COLO668 (cell line): ENCODE data around the gene YIPF1.
A peak's percentile ranks its signal among the peaks of the same experiment; 100 is the strongest.
"Not testable (repeated sequence)": the region's sequence is repeated elsewhere in the genome, so short reads cannot be mapped to it uniquely, and the experiment has no call there.

Experiments
- DNase-seq: peaks from one replicate; lab custom pipeline; 2025; ENCODE audit not compliant: unreplicated experiment; lab: John Stamatoyannopoulos, UW

YIPF1 gene

DNA sequence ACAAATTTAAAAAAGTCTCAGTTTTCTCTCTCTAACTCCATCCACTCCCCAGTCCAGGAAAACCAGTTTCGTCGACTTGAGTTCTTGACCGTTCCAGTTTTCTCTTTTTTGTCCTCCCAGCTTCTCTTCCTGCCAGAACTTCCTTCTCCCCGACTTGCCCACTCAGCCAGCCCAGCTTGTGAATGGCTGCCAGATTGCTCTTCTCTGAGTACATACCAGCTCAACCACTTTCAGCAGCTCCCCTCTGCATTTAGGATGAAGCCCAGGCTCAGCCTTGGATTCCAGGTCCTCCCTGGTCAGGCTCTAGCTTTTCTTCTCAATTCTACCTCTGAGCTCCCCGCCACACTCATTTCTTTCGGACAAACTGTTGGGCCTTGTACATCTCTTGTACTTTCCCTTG is 5.8 kb upstream of the YIPF1 start:
- no peak for DNase-seq

GRCh38 chr1:53894644-53895043 is 5.0 kb upstream of the YIPF1 start:
- DNase-seq = no peak

- no peak for DNase-seq
These were observed 4.5 kb upstream of the YIPF1 start, which contains the start of gene DIO1 for GRCh38 chr1:53893999-53894636. TSS of gene DIO1 (plus strand) at chr1:53894187. CDS start at chr1:53894211, 24 bp downstream.

DNA sequence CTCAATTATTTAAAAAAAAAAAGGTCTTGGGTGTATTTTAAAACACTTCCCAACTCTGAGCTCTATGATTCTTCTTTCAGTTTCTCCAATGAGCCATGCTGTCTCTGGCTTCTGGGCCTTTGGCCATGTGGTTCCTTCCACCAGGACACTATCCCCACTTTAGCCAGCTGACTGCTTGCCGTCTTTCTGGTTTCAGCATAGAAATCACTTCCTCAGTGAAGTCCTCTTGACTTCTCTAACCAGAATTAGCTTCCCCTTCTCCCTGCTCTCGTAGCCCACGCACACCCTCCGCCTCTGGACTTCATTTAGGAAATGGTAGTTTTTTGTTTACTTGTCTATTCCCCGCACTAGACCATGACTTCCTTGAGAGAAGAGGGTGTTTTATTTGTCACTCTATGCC is 3.3 kb upstream of the YIPF1 start:
- DNase-seq = no peak

DNA sequence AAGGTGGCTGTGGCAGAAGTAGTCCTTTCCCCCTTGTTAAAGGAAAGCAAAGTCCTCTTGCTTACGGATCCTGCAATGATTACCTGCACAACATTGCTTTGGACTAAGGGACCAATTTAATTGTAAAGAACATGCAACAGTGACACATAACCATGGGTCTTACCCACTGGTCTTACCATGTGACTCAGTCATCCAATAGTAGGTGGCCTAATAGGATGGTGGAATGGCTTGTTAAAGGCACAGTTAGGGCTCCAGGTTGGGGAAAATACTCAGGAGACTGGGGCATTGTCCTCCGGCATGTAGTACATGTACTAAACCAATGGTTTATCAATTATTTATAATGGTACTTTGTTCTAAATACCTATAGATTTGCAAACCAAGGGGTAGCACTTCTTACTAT is 2.1 kb upstream of the YIPF1 start:
- no peak for DNase-seq

DNA sequence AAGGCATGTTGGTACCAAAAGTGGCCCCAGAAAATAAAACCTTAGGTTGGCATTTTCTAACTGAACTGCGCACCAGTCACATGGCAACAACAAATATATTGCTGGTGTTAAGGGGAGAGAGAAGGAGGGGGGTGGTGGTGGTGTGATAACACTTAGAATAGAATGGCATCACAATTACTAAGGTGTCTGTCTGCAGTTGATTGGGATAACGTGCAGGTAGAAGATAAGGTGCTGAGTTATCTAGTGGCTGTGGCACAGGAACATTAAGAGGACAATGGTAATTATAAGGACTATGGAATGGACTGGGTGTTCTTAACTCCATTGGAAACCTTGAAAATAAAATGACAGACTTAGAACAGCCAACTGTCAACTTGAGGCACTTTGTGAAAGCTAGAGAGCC is 1.4 kb upstream of the YIPF1 start:
- no peak for DNase-seq

DNA sequence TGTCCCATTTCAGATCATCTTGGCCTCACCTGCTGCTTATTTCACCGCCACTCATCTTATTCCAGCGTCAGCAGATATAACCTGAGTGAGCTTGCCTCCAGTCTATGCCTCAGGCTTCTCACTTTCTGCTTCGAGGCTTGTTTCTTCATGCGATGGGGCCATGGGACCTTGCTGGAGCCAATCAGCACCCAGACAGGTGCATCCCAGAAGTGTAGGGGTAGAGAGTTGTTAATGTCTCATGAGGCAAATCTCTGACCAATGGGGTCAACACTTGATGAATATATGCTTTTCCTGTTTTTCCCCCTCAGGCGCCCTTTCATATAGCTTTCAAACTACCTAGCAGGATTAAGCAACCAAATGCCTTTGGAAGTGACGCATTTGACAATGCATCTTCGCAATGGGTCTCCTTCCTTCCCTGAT is 935 bp upstream of the YIPF1 start:
- no peak for DNase-seq

- no peak for DNase-seq
These were observed 916 bp downstream of the YIPF1 start for GRCh38 chr1:53888681-53889080.

GRCh38 chr1:53883600-53883999 is 6.0 kb downstream of the YIPF1 start:
- DNase-seq = not testable (repeated sequence)

GRCh38 chr1:53881853-53882252 is 7.7 kb downstream of the YIPF1 start:
- not testable (repeated sequence) for DNase-seq

- no peak for DNase-seq
These were observed 11.0 kb downstream of the YIPF1 start for GRCh38 chr1:53878492-53879105.

DNA sequence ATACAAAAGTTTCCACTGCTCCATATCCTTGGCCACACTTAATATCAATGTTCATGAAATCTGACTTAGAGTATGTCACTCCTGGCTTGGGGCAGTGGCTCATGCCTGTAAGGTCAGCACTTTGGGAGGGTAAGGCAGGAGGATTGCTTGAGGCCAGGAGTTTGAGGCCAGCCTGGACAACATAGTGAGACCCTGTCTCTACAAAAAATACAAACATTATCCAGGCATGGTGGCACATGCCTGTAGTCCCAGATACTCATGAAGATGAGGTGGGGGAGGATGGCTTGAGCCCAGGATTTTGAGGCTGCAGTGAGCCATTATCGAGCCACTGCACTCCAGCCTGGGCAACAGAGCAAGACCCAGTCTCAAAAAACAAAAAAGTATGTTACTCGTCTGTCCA is 14.4 kb downstream of the YIPF1 start:
- not testable (repeated sequence) for DNase-seq

GRCh38 chr1:53871773-53872484 is 17.7 kb downstream of the YIPF1 start:
- DNase-seq = no peak

- no peak for DNase-seq
These were observed 18.4 kb downstream of the YIPF1 start for GRCh38 chr1:53871221-53871620.

DNA sequence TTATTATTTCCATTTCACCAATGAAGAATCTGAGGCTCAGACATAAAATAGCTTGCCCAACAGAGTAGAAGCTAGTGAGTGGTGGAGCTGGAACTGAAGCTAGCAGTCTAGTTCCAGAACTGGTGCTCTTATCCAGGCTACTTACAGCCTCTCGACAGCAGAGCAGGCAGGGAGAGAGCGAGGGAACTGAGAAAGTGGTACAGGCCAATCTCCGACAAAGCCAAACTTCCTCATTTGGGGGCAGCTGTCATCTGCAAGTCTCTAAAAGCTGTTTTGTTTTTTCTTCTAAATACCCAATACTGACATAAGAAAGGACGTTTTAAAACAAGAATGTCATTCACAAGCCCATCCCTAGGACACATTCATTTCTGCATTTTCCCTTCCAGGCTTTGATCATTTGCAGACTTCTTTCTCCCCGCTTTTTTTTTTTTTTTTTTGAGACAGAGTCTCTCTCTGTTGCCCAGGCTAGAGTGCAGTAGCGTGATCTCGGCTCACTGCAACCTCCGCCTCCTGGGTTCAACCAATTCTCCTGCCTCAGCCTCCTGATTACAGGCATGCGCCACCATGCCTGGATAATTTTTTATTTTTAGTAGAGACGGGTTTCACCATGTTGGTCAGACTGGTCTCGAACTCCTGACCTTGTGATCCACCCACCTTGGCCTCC is 20.0 kb downstream of the YIPF1 start:
- DNase-seq = no peak

- no peak for DNase-seq
These were observed 21.0 kb downstream of the YIPF1 start for GRCh38 chr1:53868565-53868964.

- no peak for DNase-seq
These were observed 27.1 kb downstream of the YIPF1 start for GRCh38 chr1:53862507-53862906.

DNA sequence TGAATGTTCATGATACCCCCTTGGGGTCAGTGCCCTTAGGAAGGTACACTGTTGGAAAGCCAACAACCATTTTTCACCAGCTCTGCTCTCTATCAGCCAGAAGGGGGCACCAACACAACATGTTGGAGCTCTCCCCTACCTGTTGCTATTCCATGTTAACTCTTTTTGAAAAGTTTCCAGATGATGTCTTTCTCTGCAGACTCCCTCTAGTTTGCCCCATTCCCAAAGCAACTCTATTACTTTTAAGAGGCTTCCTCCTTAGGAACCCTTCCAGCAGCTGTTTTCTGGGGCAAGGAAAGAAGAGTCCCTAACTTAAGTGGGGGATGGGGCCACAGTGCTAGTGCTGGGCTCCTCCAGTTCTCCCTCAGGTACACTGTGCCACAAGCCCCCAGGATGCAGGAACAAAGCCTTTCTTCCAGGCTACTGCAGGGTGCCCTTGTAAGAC is 28.6 kb downstream of the YIPF1 start:
- DNase-seq = peak; percentile 66

DNA sequence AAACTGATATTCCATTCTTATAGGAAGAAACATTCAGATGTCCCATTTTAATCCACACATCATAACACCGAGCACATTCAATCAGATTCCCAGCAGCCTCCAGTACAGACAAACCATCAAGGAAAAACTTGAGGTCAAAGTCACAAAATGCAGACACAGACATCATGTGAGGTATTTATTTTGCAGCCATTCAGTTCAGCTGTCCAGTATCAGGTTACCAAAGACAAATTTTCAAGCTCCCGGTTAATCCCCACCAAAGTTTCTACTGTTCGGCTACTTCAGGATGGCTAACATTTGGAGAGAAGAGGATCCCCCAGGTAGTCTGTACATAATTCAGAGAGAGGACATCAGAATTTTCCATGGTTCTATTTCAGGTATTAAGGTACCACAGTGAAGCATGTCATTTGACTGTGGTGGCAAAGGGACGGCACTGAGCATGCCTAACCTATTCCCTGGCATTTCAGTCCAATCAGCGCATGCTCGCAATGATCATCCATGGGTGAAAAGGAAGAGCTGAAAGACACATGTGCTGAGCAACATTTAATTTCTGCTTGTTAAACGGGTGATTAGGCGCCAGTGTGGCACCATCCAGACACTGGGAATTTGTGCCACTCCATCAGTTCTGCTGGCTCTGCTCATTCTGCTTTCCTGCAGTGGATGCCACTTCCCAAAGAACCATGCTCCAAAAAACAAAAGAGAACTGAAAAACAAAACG is 37.9 kb downstream of the YIPF1 start:
- no peak for DNase-seq

DNA sequence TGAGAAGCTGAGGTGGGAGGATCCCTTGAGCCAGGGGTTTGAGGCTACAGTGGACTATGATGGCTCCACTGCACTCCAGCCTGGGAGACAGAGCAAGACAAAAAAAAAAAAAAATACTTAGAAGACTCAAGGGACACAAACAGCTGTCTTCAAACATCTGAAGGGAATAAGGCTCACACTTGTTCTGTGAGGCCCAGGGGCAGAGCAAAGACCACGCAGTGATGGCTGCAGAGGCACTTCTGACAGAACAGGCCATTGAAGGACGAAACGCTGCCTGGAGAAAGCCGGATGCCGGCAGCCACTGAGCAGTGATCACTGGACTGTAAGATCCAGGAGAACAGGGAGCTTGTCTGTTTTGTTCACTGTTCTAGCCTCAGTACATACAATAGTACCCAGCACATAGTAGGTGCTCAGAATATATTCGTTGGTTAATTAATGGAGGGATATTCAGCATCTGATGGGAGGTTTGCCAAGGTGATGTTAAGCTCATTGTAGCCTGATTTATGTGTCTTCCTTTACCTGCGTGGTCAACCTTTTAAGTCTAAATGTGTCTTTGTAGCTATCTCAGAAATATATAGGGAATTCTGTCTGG is 39.4 kb downstream of the YIPF1 start:
- DNase-seq = no peak

DNA sequence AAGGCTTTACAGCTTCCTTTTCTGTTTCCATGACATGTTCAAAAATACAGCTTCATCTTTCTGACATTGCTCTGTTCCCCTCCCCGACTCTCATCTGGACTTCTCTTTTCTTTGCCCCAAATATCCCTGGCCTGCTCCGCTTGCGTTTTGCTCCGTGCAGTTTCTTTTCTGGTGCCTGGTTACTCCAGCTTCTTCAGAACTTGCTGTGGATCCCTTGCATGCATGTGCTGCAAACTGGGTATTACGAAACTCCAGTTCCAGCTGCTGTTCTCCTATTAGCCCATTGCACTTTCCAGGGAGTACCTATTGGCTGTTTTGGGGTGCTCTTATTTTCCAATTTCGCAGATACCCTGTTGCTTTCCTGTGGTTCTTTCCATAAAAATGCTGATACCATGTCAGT is 41.6 kb downstream of the YIPF1 start:
- DNase-seq = no peak
